Dedifferentiated amniotic fluid mesenchymal stem cell (primary cell): ENCODE measurements around the gene CSMD2.
"Not testable (repeated sequence)": the region's sequence is repeated elsewhere in the genome, so short reads cannot be mapped to it uniquely, and the experiment has no call there.

Experiments
- DNase-seq: peaks from one replicate; pipeline ENCODE4 v3.0.0-alpha.2; 2016; ENCODE audit errors: extremely low spot score

Gene CSMD2

GRCh38 chr1:34164771-34165391 is at the start of gene CSMD2:
Gene CSMD2 (minus strand): TSS chr1:34165230. CDS start chr1:34165097, 133 bp downstream.
- DNase-seq = no peak

DNA sequence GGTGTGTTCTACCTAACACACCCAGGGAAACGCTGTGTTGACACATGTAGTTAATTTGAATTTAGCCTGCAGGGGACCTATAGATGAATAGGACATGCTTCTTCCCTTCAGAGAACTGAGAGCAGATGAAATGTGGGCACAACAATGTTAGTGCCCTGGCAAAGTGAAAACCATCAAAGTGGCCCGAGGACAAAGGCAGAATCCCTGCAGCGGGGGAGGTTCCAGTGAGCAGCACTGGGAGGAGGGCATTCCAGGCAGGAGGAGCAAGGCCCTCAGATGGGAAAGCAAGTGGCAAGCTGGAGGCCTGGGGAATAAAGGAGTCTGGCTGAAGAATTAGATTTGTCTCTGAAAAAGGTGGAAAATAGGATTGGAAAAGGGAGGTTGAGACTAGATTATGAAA is 48.9 kb upstream of the CSMD2 start:
- no peak for DNase-seq

DNA sequence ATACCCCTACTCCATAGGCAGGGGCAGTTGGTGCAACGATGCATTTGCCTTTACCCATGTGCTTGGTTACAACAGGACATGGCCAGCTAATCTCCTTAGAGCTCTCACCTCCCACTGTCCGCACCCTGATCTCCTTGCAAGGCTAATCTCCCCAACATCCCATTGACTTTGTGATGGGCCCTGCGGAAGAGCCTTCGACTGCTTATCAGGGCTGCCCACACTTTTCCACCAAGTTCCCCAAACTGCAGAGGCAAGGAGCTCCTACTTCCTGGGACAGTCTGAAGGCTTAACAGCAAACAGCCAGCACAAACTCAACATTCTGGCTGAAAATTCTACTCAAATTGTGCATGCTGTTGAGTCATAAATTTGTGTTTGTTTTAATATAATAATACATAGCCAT is 47.6 kb upstream of the CSMD2 start:
- no peak for DNase-seq

DNA sequence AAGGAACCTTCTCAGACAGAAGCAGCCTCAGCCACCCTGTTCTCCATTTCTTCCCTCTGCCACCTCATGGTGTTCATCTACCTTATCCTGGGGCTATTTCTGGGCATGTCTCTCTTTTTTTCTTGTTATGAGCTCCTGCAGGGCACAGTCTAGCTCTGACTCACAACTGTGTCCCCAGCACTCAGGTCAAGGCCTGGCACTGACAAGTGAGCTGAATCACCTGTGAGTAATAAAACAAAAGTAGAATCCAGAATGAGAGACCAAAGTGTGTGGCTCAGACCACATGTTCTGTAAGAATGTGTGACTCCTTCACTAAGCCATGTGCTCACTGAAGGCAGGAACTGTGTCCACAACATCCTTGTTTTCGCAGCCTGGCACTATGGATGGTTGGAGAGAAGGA is 34.9 kb upstream of the CSMD2 start:
- no peak for DNase-seq

DNA sequence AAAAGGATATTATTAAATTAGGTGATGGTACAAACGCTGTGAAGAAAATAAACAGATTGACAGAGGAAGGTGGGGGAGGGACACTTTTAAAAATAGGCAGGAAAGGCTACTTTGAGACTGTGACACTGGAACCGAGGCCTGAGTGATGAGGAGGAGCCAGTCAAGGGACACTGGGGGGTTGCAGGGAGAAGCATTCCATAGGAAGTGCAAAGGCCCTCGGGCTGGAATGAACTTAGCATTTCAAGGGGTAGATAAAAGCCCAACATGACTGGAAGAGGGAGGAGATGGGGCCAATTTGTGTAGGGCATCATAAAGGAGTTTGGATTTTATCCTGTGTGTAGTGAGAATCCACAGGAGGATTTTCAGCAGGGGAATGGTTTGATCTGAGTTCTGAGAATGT is 27.6 kb upstream of the CSMD2 start:
- DNase-seq = no peak

DNA sequence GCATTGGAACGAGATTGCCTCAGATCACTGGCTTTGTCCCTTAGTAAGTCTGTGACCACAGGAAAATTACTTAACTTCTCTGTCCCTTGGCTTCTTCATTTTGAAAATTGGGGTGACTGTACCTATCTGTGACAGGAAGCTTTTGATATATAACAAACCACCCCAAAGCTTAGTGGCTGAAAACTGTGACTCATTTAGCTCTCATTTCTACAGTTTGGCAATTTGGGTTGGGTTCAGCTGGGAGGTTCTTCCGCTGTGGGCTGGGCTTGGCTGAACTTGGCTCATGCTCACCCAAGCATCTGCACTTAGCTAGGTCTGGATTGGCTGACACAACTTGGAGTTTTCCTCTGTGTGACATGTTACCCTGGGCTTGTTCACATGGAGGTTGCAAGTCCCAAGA is 25.7 kb upstream of the CSMD2 start:
- DNase-seq = no peak

DNA sequence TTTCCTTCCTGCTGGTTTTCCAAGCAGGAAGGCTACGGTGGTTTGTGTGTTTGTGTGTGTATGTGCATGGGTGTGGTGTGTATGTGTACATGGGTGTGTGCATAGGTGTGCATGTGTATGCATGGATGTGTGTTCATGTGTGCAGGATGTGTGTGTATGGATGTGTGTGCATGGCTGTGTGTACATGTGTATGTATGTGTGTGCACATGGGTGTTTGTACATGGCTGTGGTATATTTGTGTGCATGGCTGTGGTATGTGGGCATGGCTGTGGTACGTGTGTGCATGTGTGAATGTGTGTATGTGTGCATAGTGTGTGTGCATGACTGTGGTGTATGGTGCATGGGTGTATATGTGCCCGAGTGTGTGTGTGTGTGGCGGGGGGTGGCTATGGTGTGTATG is 24.0 kb upstream of the CSMD2 start:
- no peak for DNase-seq

- DNase-seq = no peak
These were observed 23.4 kb upstream of the CSMD2 start for GRCh38 chr1:34188418-34188817.

GRCh38 chr1:34186741-34187494 is 21.9 kb upstream of the CSMD2 start:
- DNase-seq = no peak

- DNase-seq = not testable (repeated sequence)
These were observed 18.4 kb upstream of the CSMD2 start for GRCh38 chr1:34183381-34183780.

- no peak for DNase-seq
These were observed 13.0 kb upstream of the CSMD2 start for GRCh38 chr1:34178072-34178471.

GRCh38 chr1:34176830-34177603 is 12.0 kb upstream of the CSMD2 start, which contains the start of gene C1orf94:
Gene C1orf94 (plus strand): TSS chr1:34176907. CDS start chr1:34177790, 883 bp downstream.
- DNase-seq = no peak

- DNase-seq = no peak
These were observed 10.7 kb upstream of the CSMD2 start for GRCh38 chr1:34175744-34176143.

DNA sequence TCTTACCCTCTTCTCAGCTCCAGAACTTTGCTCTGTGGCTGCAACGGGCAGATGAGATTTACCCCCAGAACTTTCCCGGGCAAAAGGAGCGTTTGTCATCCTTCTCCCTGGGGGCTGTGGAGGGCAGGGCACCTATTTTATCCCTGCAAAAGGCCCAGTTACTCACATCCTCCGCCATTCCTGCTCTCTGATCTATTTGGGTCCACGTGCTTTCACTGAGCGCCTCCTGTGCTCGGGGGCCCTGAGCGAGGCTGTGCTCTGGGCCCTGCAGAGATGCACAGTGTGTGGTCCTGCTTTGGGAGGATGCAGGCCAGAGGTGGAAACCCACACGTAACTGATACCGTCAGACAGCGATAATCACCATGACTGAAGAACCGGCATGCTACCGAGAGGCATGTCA is 2.4 kb upstream of the CSMD2 start:
- no peak for DNase-seq

DNA sequence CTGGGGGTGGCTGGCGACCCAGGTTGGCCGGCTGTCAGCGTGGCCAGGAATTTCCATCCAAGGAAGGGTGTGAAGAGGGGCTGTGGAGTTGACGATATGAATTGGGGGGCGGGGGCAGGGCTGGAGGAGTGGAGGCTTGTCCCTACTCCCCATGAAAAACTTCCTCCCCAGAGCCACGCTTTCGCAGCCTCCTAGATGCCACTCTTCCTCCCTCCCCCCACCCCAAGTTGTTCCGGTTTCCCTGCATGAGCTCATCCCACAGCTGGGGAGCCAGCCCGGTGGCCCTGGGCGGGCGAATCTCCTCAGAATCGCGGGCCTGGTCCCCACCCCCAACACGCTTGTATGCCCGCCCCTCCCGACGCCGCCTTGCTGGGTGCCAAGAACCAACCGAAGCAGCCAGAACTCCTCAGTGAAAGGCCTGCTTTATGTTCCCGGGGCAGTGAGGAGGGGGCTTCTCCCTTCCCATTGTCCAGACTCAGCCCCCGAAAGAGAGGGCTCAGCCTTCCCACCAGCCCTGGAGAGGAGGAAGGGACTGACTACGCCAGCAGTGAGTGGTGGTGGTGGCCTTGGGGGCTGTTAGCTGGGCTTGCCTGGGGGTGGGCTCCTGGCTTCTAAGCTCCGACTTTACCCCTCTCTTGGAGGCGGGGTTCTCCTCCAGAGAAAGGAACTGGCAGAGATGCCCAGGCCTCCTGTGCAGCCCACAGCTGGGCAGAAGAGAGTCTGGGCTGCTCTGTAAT is 1.8 kb upstream of the CSMD2 start:
- no peak for DNase-seq

DNA sequence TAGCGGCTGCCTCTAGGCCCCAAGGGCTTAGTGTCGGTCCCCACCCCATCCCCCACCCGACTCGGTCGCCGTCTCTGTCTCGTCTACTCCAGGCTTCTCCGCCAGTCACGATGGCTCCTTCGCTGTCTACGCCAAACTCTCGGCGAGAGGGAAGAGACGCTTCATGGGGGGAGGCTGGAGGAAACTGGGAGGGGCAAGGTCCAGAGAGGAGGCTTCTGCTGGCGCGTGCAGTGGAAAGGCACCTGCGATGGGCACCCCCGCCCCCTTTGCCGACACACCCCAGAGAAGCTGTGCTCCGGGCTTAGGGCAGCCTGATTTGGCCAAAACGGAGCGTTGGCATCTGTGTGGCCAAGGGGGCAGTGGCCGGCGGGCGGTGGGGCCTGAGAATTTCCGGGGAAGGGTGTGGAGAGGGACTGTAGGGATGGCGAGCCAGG is 1.2 kb upstream of the CSMD2 start:
- DNase-seq = no peak

DNA sequence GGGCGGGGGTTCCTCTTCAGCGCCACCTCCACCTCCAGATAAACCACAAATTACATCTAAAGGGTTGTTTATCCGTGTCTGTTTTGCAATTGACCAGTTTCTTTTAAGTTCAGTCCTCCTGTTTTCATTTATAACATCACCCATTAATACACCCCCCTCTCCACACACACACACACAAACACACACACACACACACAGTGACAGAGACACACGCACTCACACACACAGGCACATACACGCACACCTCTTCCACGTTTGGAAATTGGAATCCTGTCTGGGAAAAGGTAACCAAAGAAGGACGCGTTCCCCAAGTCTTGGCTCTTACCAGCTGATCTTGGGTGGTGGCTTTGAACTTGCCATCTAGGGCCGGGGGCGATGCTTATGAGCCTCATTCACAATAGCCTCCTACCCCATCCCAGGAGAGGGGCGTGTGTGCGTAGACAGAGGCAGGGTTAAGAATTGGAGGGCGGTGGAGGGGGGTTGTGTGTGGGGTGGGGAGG is 442 bp upstream of the CSMD2 start:
- DNase-seq = no peak

DNA sequence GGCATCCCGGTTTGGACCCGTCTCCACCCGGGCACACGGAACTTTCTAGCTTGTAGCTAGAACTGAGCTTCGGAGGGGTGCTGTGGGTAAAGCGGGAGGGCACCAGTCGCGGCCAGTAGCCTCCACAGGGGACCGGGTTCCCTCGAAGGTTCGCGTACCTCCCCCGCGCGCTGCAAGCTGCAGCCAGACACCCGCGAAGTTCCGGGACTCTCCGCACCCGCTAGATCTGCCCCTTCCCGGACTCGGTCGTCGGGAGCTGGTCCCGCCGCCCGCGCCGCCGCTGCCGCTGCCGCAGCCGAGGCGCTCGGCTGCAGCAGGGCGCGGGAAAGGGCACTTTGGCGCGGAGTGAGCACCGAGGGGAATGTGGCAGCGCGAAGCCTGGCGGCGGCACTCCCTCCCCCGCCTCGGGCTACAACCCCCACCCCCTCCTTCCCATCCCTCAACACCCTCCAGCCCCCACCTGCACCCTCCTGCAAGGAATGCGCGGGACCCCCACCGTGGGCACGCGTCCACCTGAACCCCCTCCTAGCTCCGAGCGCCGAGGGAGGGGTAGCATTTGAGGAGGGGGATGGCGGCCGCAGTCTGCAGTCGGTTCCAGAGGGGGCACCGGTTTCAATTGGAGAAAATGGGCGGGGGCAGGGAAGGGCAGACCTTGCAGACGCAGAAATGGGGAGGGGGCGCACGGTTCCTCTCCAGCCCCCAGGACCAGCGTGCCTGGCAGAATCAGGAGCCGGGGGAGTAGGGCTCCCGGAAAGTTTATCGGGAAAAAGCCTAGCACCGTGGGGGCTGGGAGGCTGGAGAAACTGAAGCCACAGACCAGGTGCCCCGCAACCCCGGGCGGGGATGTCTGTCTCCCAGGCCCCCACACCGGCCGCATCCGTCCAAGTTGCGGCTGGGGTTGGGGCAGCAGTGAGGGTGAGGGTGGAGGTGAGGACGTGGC is 968 bp downstream of the CSMD2 start:
- DNase-seq = no peak

DNA sequence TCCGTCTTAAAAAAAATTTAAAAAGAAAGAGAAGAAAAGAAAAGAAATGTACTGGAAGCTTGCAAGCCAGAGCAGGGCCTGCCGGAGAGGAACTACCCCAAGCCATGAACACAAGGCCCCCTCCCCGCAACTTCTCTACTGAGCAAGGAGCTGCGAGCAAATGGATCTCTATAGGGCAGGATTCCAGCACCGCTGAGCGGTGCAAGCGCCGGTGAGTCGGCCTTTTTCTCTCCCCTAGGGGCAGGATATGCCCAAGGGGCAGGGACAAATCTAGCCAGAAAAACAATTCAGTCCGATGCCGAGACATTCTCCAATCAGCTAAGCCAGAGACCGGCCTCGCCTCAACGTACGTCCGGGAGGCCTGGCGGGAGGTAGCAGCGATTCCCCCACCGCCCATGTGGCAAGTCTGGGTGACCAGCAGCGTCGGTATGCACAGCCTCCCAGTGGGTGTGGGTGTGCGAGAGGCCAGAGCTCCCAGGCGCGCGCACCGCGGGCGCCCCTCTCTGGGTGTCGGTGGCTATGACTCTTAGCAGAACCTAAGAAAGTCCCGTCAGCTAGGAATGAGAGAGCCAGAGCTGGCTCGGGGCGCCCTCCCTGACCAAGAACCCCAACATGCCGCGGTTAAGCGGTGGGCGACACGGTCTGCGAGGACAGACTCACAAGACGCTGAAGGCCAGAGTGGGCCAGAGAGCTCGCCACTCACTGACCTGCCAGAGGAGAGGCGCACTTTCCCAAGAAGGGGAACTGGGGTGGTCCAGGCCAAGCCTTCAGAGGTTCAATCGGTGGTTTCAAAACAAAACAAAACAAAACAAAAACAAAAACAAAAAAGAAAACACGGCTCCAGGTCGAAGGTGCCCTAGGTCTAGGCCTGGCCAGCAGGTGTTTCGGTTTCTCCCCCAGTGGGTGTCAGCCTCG is 1.9 kb downstream of the CSMD2 start:
- peak; percentile 72 for DNase-seq

- DNase-seq = no peak
These were observed 8.3 kb downstream of the CSMD2 start for GRCh38 chr1:34156739-34157138.
